HUES64 (cell line): ENCODE data around the gene ENTPD7.

Source experiments
- H3K27ac ChIP-seq: 2 replicates; pipeline ENCODE4 v1.7.0; 2013; ENCODE audit warnings: low read depth, low read length, inconsistent platforms
- H3K27me3 ChIP-seq: 2 replicates; pipeline ENCODE4 v1.6.1; 2013; ENCODE audit warnings: mild to moderate bottlenecking, low read length; ENCODE audit not compliant: insufficient read depth
- H3K36me3 ChIP-seq: 2 replicates; pipeline ENCODE4 v1.6.1; 2013; ENCODE audit warnings: mild to moderate bottlenecking, low read length; ENCODE audit not compliant: insufficient read depth
- H3K4me1 ChIP-seq: 2 replicates; pipeline ENCODE4 v1.6.1; 2013; ENCODE audit warnings: mild to moderate bottlenecking, low read length, moderate library complexity; ENCODE audit not compliant: insufficient read depth
- H3K4me3 ChIP-seq: 2 replicates; pipeline ENCODE4 v1.5.1; 2013; ENCODE audit warnings: mild to moderate bottlenecking, low read length, moderate library complexity
- H3K9ac ChIP-seq: 2 replicates; pipeline ENCODE4 v1.6.1; 2013; ENCODE audit warnings: mild to moderate bottlenecking, low read depth, low read length
- H3K9me3 ChIP-seq: 2 replicates; pipeline ENCODE4 v1.6.1; 2013; ENCODE audit warnings: low read depth, low read length; ENCODE audit not compliant: insufficient read depth
- WGBS: fragments of 150-250, 120-280 bp; methylation state at CpG from one replicate; pipeline ENCODE4 v1.1.7; 2013; ENCODE audit warnings: missing lambda C conversion rate; 5-methylcytosine and 5-hydroxymethylcytosine counted together

The ENTPD7 gene

GRCh38 chr10:99652800-99653390 lies 6.4 kb upstream of the ENTPD7 start:
- no peak overlapping the region for H3K9ac ChIP-seq
- WGBS, result 94% methylated on average over 1 of the region's 4 CpGs
- H3K4me1 ChIP-seq, result no peaks in the 10 kb centered on the region
- H3K36me3 ChIP-seq, result no peaks in the 10 kb centered on the region
- H3K27ac ChIP-seq, result no peak overlapping the region
- H3K4me3 ChIP-seq, result no peak overlapping the region
- no peaks in the 10 kb centered on the region for H3K9me3 ChIP-seq
- H3K27me3 ChIP-seq, result peaks cover 14% of the 10 kb centered on the region

- no peak overlapping the region for H3K4me3 ChIP-seq
- 92% methylated on average over 9 of the region's 9 CpGs for WGBS
- no peak overlapping the region for H3K9ac ChIP-seq
- H3K4me1 ChIP-seq, result peaks cover 3% of the 10 kb centered on the region; the same call in 1 of the 2 replicates
- H3K27ac ChIP-seq, result no peak overlapping the region
- no peaks in the 10 kb centered on the region for H3K36me3 ChIP-seq
- no peaks in the 10 kb centered on the region for H3K9me3 ChIP-seq
- peaks cover 26% of the 10 kb centered on the region for H3K27me3 ChIP-seq
Measured at GRCh38 chr10:99654390-99655175, 4.7 kb upstream of the ENTPD7 start.

GRCh38 chr10:99656199-99657064 lies 2.9 kb upstream of the ENTPD7 start:
- Histone ChIP-seq H3K9me3 (no peaks in the 10 kb centered on the region), H3K4me1 (peaks cover 3% of the 10 kb centered on the region; the same call in 1 of the 2 replicates), H3K4me3 (no peak overlapping the region), H3K27me3 (peaks cover 26% of the 10 kb centered on the region), H3K9ac (no peak overlapping the region), H3K27ac (no peak overlapping the region), H3K36me3 (peaks cover 3% of the 10 kb centered on the region; the same call in 1 of the 2 replicates)
- 0% methylated on average over 1 of the region's 1 CpG for WGBS

GRCh38 chr10:99658622-99659030 lies 683 bp upstream of the ENTPD7 start:
- H3K9ac ChIP-seq, result peak overlapping the region; percentile 62
- peaks cover 3% of the 10 kb centered on the region; the same call in 1 of the 2 replicates for H3K4me1 ChIP-seq
- H3K9me3 ChIP-seq, result no peaks in the 10 kb centered on the region
- WGBS, result 4% methylated on average over 24 of the region's 24 CpGs
- peak overlapping the region; percentile 83 for H3K4me3 ChIP-seq
- H3K36me3 ChIP-seq, result peaks cover 15% of the 10 kb centered on the region
- H3K27me3 ChIP-seq, result peaks cover 26% of the 10 kb centered on the region
- no peak overlapping the region for H3K27ac ChIP-seq

GRCh38 chr10:99659868-99660366 lies 608 bp downstream of the ENTPD7 start:
- H3K9me3 ChIP-seq, result no peaks in the 10 kb centered on the region
- peak overlapping the region; percentile 87 for H3K9ac ChIP-seq
- H3K4me3 ChIP-seq, result peak overlapping the region; percentile 83
- H3K36me3 ChIP-seq, result peaks cover 15% of the 10 kb centered on the region
- H3K27me3 ChIP-seq, result peaks cover 26% of the 10 kb centered on the region
- H3K27ac ChIP-seq, result no peak overlapping the region; the same call in 1 of the 2 replicates
- WGBS, result 19% methylated on average over 9 of the region's 10 CpGs
- H3K4me1 ChIP-seq, result peaks cover 3% of the 10 kb centered on the region; the same call in 1 of the 2 replicates

- Histone ChIP-seq H3K27me3 (peaks cover 26% of the 10 kb centered on the region), H3K36me3 (peaks cover 18% of the 10 kb centered on the region), H3K9me3 (no peaks in the 10 kb centered on the region), H3K9ac (no peak overlapping the region), H3K4me1 (peaks cover 3% of the 10 kb centered on the region; the same call in 1 of the 2 replicates), H3K27ac (no peak overlapping the region), H3K4me3 (no peak overlapping the region)
- WGBS, result 93% methylated on average over 5 of the region's 6 CpGs
Measured at GRCh38 chr10:99660662-99661376, 1.5 kb downstream of the ENTPD7 start.

- WGBS, result 94% methylated on average over 6 of the region's 6 CpGs
- Histone ChIP-seq H3K27ac (no peak overlapping the region), H3K4me1 (peaks cover 3% of the 10 kb centered on the region; the same call in 1 of the 2 replicates), H3K9me3 (no peaks in the 10 kb centered on the region), H3K36me3 (peaks cover 19% of the 10 kb centered on the region), H3K27me3 (peaks cover 24% of the 10 kb centered on the region), H3K9ac (no peak overlapping the region), H3K4me3 (no peak overlapping the region)
Measured at GRCh38 chr10:99661377-99661763, 2.1 kb downstream of the ENTPD7 start.

- WGBS, result 93% methylated on average over 2 of the region's 2 CpGs
- no peaks in the 10 kb centered on the region for H3K4me1 ChIP-seq
- no peak overlapping the region for H3K9ac ChIP-seq
- H3K27ac ChIP-seq, result no peak overlapping the region
- no peaks in the 10 kb centered on the region for H3K27me3 ChIP-seq
- H3K36me3 ChIP-seq, result peaks cover 33% of the 10 kb centered on the region
- no peaks in the 10 kb centered on the region for H3K9me3 ChIP-seq
- no peak overlapping the region for H3K4me3 ChIP-seq
Measured at GRCh38 chr10:99665304-99665703, 6.0 kb downstream of the ENTPD7 start.

- Histone ChIP-seq H3K9ac (no peak overlapping the region), H3K9me3 (no peaks in the 10 kb centered on the region), H3K27me3 (no peaks in the 10 kb centered on the region), H3K36me3 (peaks cover 41% of the 10 kb centered on the region), H3K27ac (no peak overlapping the region), H3K4me1 (no peaks in the 10 kb centered on the region), H3K4me3 (no peak overlapping the region)
- 95% methylated on average over 4 of the region's 4 CpGs for whole genome bisulfite sequencing
Measured at GRCh38 chr10:99667108-99667751, 7.9 kb downstream of the ENTPD7 start.

- Histone ChIP-seq H3K4me1 (no peaks in the 10 kb centered on the region), H3K9ac (no peak overlapping the region), H3K27me3 (no peaks in the 10 kb centered on the region), H3K4me3 (no peak overlapping the region), H3K36me3 (peaks cover 31% of the 10 kb centered on the region; the same call in 1 of the 2 replicates), H3K9me3 (no peaks in the 10 kb centered on the region), H3K27ac (no peak overlapping the region)
- 100% methylated on average over 2 of the region's 2 CpGs for WGBS
Measured at GRCh38 chr10:99671386-99671785, 12.1 kb downstream of the ENTPD7 start.
